ENCODE results near the gene TBL1XR1.

DNA sequence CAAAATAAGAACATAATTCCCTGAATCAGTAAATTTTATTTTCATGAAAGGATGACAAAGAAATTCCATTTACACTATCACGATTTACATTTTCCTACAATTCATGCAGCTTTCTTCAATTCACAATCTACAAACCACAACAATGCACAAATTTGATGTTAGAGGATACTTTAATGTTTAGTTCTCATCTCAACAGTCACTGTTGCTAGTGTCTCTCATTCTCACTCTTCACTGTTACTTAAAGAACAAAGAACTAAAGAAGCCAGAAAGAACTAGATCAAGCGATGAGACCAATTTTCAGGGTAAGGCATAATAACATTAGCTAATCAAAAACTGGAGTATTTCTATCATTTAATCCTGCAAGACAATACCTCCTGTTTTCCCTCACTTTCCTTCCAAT, 73.5 kb downstream of the TBL1XR1 start:
- TF ChIP-seq, protein P1, sequence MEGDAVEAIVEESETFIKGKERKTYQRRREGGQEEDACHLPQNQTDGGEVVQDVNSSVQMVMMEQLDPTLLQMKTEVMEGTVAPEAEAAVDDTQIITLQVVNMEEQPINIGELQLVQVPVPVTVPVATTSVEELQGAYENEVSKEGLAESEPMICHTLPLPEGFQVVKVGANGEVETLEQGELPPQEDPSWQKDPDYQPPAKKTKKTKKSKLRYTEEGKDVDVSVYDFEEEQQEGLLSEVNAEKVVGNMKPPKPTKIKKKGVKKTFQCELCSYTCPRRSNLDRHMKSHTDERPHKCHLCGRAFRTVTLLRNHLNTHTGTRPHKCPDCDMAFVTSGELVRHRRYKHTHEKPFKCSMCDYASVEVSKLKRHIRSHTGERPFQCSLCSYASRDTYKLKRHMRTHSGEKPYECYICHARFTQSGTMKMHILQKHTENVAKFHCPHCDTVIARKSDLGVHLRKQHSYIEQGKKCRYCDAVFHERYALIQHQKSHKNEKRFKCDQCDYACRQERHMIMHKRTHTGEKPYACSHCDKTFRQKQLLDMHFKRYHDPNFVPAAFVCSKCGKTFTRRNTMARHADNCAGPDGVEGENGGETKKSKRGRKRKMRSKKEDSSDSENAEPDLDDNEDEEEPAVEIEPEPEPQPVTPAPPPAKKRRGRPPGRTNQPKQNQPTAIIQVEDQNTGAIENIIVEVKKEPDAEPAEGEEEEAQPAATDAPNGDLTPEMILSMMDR (IDR thresholded peaks at IDR 0.05; ENCODE audit: insufficient read depth, low read length, poor library complexity, severe bottlenecking) = no peak
- TF ChIP-seq EZH2phosphoT487 (conservative IDR thresholded peaks at IDR 0.05; ENCODE audit: low read length) = no peak
